MM.1S (cell line): ENCODE results near the gene KCTD18.

Source experiments
- CTCF ChIP-seq: fragments of 300-600 bp; sonication (generic); IDR thresholded peaks from 2 replicates; pipeline ENCODE4 v1.5.1; 2016; ENCODE audit warnings: antibody characterized with exemption, low read length, mixed read lengths
- EZH2 ChIP-seq: fragments of 300-600 bp; sonication (generic); optimal IDR thresholded peaks from 2 replicates; pipeline ENCODE3; 2017; ENCODE audit warnings: low read depth, mild to moderate bottlenecking, antibody characterized with exemption, low read length, mixed read lengths
- EZH2phosphoT487 ChIP-seq: fragments of 300-600 bp; sonication (generic); IDR thresholded peaks from 2 replicates; pipeline ENCODE4 v1.6.1; 2018; ENCODE audit warnings: antibody characterized with exemption, low read length

- TF ChIP-seq CTCF (peak; percentile 75), EZH2 (no peak), EZH2phosphoT487 (no peak)
These were observed at the start of gene KCTD18 for GRCh38 chr2:200509612-200510433.
